K562 (cell line): Measurements from ENCODE around the gene EPHB1. TPM values are rescaled to one million over a fixed set of nuclear protein-coding genes. Genes with fewer than 3 reads are reported as not detected.

Experiments
- ATAC-seq: fragments of 200-7000 bp; cut with Tn5 transposase; 3 replicates; pipeline ENCODE4 v1.9.1; 2020; ENCODE audit warnings: moderate library complexity
- BruUV-seq: library from RNA; stranded (reverse); fragments of 400-500 nt; replicated peaks from 2 replicates; lab custom pipeline; 2021; lab: Mats Ljungman, UMichigan
- CTCF ChIA-PET: fragments of 300-600 bp; formaldehyde crosslinking; extraction: SDS; loops from one replicate; lab custom pipeline; 2021; ENCODE audit warnings: low intra/inter-chr PET ratio; lab: Yijun Ruan, JAX
- POLR2A ChIA-PET: fragments of 300-600, 350-650 bp; sonication (Branson Sonifier 250); formaldehyde crosslinking; extraction: SDS; loops from one replicate; lab custom pipeline; 2021; ENCODE audit warnings: antibody characterized with exemption, inconsistent platforms; lab: Yijun Ruan, JAX
- DNase-seq, 4 experiments: peaks; one replicate each; pipeline versions ENCODE4 v3.0.0 to v3.0.0-alpha.2; 2011 to 2018; ENCODE audit warnings: low spot score in 3 of 4, mixed read lengths in 3 of 4; ENCODE audit errors: extremely low read depth in 1 of 4
- FAIRE-seq: peaks from 2 replicates; lab custom pipeline; 2011; peaks lifted over from hg19 to GRCh38; lab: Jason Lieb, UNC
- H2AFZ ChIP-seq: 2 replicates; pipeline ENCODE4 v1.6.0; 2011; ENCODE audit warnings: low read depth, low read length, control low read depth, inconsistent platforms
- H3K27ac ChIP-seq: fragments of 200-600 bp; 3 replicates; pipeline ENCODE4 v1.8.0; 2011; ENCODE audit warnings: low read depth, mild to moderate bottlenecking, control low read depth, inconsistent platforms, low read length, moderate library complexity, mixed read lengths; ENCODE audit errors: extremely low read depth
- H3K27me3 ChIP-seq, 2 experiments: fragments of 300-600 bp in 1 of 2; 2 replicates in 1 of 2; 3 replicates in 1 of 2; pipeline versions ENCODE4 v1.6.0 to v1.8.0; 2011; ENCODE audit warnings: inconsistent platforms in 2 of 2, low read length in 2 of 2, mild to moderate bottlenecking in 1 of 2, mixed read lengths in 1 of 2, moderate library complexity in 1 of 2; ENCODE audit not compliant: control insufficient read depth in 2 of 2, insufficient read depth in 2 of 2
- H3K36me3 ChIP-seq: fragments of 300-600 bp; 3 replicates; pipeline ENCODE4 v1.8.0; 2011; ENCODE audit warnings: mild to moderate bottlenecking, low read length, inconsistent platforms; ENCODE audit not compliant: control insufficient read depth, insufficient read depth
- H3K4me1 ChIP-seq, 2 experiments: fragments of 200-600 bp in 1 of 2; replicated peaks in 1 of 2; 2 replicates in 1 of 2; 3 replicates in 1 of 2; pipeline versions ENCODE4 v1.5.1 to v1.8.0; 2011; ENCODE audit warnings: inconsistent platforms in 2 of 2, low read length in 2 of 2, mild to moderate bottlenecking in 1 of 2, mixed read lengths in 1 of 2, moderate library complexity in 1 of 2; ENCODE audit not compliant: control insufficient read depth in 2 of 2, insufficient read depth in 2 of 2
- H3K4me2 ChIP-seq: 2 replicates; pipeline ENCODE4 v1.6.1; 2011; ENCODE audit warnings: low read length, control low read depth, inconsistent platforms, mixed read lengths; ENCODE audit not compliant: insufficient read depth
- H3K4me3 ChIP-seq: fragments of 200-600 bp; sonication (generic), shearing (Covaris generic); 2 replicates; pipeline ENCODE4 v1.5.1; 2016; ENCODE audit warnings: control low read depth, inconsistent platforms
- H3K79me2 ChIP-seq: fragments of 200-600 bp; 3 replicates; pipeline ENCODE4 v1.8.0; 2011; ENCODE audit warnings: low read length, inconsistent platforms; ENCODE audit not compliant: control insufficient read depth, insufficient read depth
- H3K9ac ChIP-seq, 2 experiments: 2 replicates each; pipeline versions ENCODE4 v1.6.0 to v1.6.1; 2011; ENCODE audit warnings: low read depth in 2 of 2, low read length in 2 of 2, control low read depth in 1 of 2, inconsistent platforms in 1 of 2, mild to moderate bottlenecking in 1 of 2, mixed read lengths in 1 of 2; ENCODE audit not compliant: insufficient read depth in 1 of 2
- H3K9me1 ChIP-seq: one replicate; pipeline ENCODE4 v1.6.0; 2011; ENCODE audit warnings: inconsistent platforms, mild to moderate bottlenecking, low read length, moderate library complexity; ENCODE audit not compliant: control insufficient read depth, insufficient read depth
- H3K9me3 ChIP-seq: replicated peaks from 2 replicates; pipeline ENCODE4 v1.5.1; 2011; ENCODE audit warnings: low read depth, low read length, inconsistent platforms; ENCODE audit not compliant: control insufficient read depth, insufficient read depth
- H4K20me1 ChIP-seq: replicated peaks from 2 replicates; pipeline ENCODE4 v1.6.1; 2011; ENCODE audit warnings: low read length, inconsistent platforms, mixed read lengths; ENCODE audit not compliant: control insufficient read depth, insufficient read depth
- ARNT ChIP-seq, 2 experiments: fragments of 450-650 bp; IDR thresholded peaks; 2 replicates each; pipeline ENCODE4 v1.6.1; 2016; ENCODE audit warnings: mild to moderate bottlenecking in 1 of 2
- MTF1 ChIP-seq: fragments of 250-450 bp; sonication (Bioruptor Pico); IDR thresholded peaks from 2 replicates; pipeline ENCODE4 v1.9.0; 2021; ENCODE audit warnings: moderate library complexity, mild to moderate bottlenecking, inconsistent platforms, borderline replicate concordance
- ZNF253 ChIP-seq: fragments of 250-450 bp; sonication (Bioruptor Pico); conservative IDR thresholded peaks from 2 replicates; pipeline ENCODE4 v1.6.1; 2021; ENCODE audit warnings: mild to moderate bottlenecking
- ZNF778 ChIP-seq: fragments of 450-650 bp; formaldehyde crosslinking; IDR thresholded peaks from 2 replicates; pipeline ENCODE4 v1.4.0; 2020; ENCODE audit warnings: mild to moderate bottlenecking, moderate library complexity
- WGBS: fragments of 100-300 bp; shearing (Covaris generic); methylation state at CpG from one replicate; pipeline ENCODE4 v1.1.6; 2016; ENCODE audit warnings: low coverage, mixed read lengths; ENCODE audit not compliant: insufficient coverage; ENCODE audit errors: missing lambda C conversion rate; 5-methylcytosine and 5-hydroxymethylcytosine counted together
- in situ Hi-C: fragments of 300-500 bp; cut with MboI; formaldehyde crosslinking; loops from 4 replicates; pipeline ENCODE4 v1.15.0; 2018; ENCODE audit warnings: inconsistent platforms, mixed read lengths
- intact Hi-C: fragments of 100-400 bp; cut with micrococcal nuclease; formaldehyde crosslinking; loops from 2 replicates; pipeline ENCODE4 v1.14.2; 2022
- polyA plus RNA-seq, 8 experiments: library from polyadenylated mRNA; depleted of rRNA in 4 of 8; stranded (reverse) in 5 of 8; unstranded in 3 of 8; fragments of >200 nt; fragmentation: Nextera tagmentation in 2 of 8; fragmentation: Illumina TruSeq in 1 of 8; extraction: Ambion mirVana in 2 of 8; extraction: Trizol in 1 of 8; gene quantifications; 2 replicates each; pipeline versions ENCODE4 v1.2.1 to v1.2.3, GENCODE V29; 2011 to 2014; ENCODE audit warnings: inconsistent platforms in 1 of 8, missing spikeins in 1 of 8
- total RNA-seq, 7 experiments: library from RNA; depleted of rRNA in 6 of 7; stranded (reverse); fragments of >200 nt in 6 of 7; fragmentation: Illumina TruSeq in 2 of 7; extraction: Trizol in 2 of 7; gene quantifications; 2 replicates each; pipeline versions ENCODE4 v1.2.1 to v1.2.3, GENCODE V29; 2011 to 2021; ENCODE audit warnings: low replicate concordance in 1 of 7
- TF ChIP-seq, protein P1 (sequence below): fragments of 200-800 bp; sonication (Bioruptor generic); IDR thresholded peaks from 2 replicates; pipeline ENCODE4 v1.6.1; 2017; ENCODE audit warnings: missing genetic modification characterization, missing compliant biosample characterization

EPHB1 gene
- total and polyA plus RNA-seq, 9 of the 15 experiments (the other 6 are each of a cell fraction or from before 2014, with no cell fraction given): 0.29 TPM; not detected in 8

DNA sequence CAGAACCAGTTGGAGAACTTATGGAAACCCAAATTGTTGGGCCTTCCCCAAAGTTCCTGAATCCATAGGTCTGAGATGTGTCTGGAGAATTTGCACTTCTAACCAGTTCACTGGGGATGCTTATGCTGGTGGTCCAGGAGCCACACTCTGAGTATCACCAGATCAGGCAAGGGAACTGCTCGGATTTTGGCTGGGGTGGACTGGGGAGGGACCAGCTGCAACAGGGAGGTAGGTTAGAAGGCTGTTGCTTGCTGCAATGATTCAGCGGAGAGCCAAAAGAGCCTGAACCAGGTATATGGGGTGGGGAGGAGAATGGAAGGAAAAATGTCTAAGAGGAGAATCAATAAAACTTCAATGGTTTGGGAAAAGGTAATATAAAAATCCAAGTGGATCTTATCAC, 45.9 kb upstream of the EPHB1 start:
- H3K9me1 ChIP-seq: no peaks in the 10 kb centered on the region
- intact Hi-C loops: no loop called here
- H3K4me2 ChIP-seq: no peak overlapping the region
- no peak overlapping the region for H3K27ac ChIP-seq
- 13% methylated on average over 2 of the region's 2 CpGs for WGBS
- CTCF ChIA-PET: no interaction called here
- H3K4me3 ChIP-seq: no peak overlapping the region
- H3K27me3 ChIP-seq: no peaks in the 10 kb centered on the region
- POLR2A ChIA-PET: no interaction called here
- in situ Hi-C loops: no loop called here
- BruUV-seq: no TSS peak
- no peaks in the 10 kb centered on the region for H3K79me2 ChIP-seq
- ATAC-seq (no peak), DNase-seq (no peak)
- no peaks in the 10 kb centered on the region for H3K4me1 ChIP-seq
- H3K36me3 ChIP-seq: no peaks in the 10 kb centered on the region
- H3K9me3 ChIP-seq: no peaks in the 10 kb centered on the region
- H4K20me1 ChIP-seq: no peaks in the 10 kb centered on the region
- no peak overlapping the region for H2AFZ ChIP-seq
- TF ChIP-seq, protein P1, sequence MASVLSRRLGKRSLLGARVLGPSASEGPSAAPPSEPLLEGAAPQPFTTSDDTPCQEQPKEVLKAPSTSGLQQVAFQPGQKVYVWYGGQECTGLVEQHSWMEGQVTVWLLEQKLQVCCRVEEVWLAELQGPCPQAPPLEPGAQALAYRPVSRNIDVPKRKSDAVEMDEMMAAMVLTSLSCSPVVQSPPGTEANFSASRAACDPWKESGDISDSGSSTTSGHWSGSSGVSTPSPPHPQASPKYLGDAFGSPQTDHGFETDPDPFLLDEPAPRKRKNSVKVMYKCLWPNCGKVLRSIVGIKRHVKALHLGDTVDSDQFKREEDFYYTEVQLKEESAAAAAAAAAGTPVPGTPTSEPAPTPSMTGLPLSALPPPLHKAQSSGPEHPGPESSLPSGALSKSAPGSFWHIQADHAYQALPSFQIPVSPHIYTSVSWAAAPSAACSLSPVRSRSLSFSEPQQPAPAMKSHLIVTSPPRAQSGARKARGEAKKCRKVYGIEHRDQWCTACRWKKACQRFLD (CRISPR knock-in tag): no peak
- no peak for TF ChIP-seq ARNT (IDR thresholded peaks at IDR 0.05)
- no peak for TF ChIP-seq ZNF253 (CRISPR knock-in tag)
- TF ChIP-seq ZNF778 (CRISPR knock-in tag): no peak
- TF ChIP-seq MTF1: no peak
- TF ChIP-seq, all 486 proteins: peak for 0
- H3K9ac ChIP-seq: no peak overlapping the region
- no peak for FAIRE-seq
